Left cardiac atrium (tissue), 4 donors: ENCODE results near the gene CBL. TPM values are rescaled to one million over a fixed set of nuclear protein-coding genes. Genes with fewer than 3 reads are reported as not detected.
A peak's percentile ranks its signal among the peaks of the same experiment; 100 is the strongest.

Source experiments
- ATAC-seq, 2 donors: fragments of 200-7000 bp; cut with Tn5 transposase; one replicate each; pipeline ENCODE4 v1.9.1; 2020; ENCODE audit warnings: mild to moderate bottlenecking in 2 of 2, moderate library complexity in 2 of 2
- DNase-seq: peaks from one replicate; pipeline ENCODE4 v3.0.0-alpha.2; 2020
- intact Hi-C, 2 donors: fragments of 100-400 bp; cut with DNase I; formaldehyde crosslinking; loops; one replicate each; pipeline versions ENCODE4 v1.14.1 to v1.15.1; 2022 to 2023
- total RNA-seq, 2 donors: library from RNA; stranded (reverse); fragmentation: NEBNext Ultra II Directional; extraction: Animal tissue kit (Norgen Biotek cat#: 25700); gene quantifications; one replicate each; pipeline ENCODE4 v1.2.1, GENCODE V29; 2021
- donor health status: DM: no; HTN: yes; CAD: no.
- donor health status: DM: no; HTN: yes; CAD: no; lungs with severe emphysema.
- donor health status: DM: yes; HTN: yes; CAD: no.
- donor health status: Dilated cardiomyopathy.

The CBL gene
- total RNA-seq, 2 donors from 2014 or later: 11.1 to 13.8 TPM

GRCh38 chr11:119249671-119250010, 43.5 kb downstream of the CBL start:
- DNase-seq (no peak), ATAC-seq (no peak)
- intact Hi-C loops: no loop called here

DNA sequence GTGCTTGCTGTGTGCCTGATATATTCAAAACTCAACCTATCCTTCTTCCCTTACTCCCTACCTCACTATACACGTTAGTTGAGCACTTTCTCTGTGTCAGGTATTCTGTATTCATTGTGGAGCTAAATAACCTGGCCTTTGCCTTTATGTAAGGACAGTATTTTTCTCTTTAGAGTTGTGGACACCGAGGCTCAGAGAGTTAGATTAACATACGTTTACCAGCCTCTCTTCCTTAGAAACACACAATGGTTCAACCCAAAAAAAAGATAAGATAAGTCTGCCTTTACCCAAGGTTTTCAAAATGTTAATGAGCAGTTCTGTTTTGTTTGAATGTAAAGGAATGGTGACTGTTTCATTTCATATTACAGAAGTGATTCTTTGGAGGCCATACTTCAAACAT, 45.0 kb downstream of the CBL start:
- DNase-seq (no peak), ATAC-seq (no peak)
- intact Hi-C loops: no loop called here

DNA sequence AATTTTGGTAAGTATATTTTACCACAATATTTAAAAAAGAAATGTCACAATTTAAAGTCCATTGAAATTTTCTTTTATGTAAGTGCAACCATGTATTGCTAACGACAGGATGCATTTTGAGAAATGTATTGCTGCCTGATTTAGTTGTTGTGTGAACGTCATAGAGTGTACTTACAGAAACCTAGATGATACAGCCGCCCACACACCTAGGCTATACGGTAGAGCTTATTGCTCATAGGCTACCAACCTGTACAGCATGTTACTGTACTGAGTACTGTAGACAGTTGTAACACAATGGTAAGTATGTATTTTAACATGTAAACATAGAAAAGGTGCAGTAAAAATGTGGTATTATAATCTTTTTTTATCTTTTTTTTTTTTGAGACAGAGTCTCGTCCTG, 48.1 kb downstream of the CBL start:
- DNase-seq (no peak), ATAC-seq (no peak)
- intact Hi-C loops: no loop called here

DNA sequence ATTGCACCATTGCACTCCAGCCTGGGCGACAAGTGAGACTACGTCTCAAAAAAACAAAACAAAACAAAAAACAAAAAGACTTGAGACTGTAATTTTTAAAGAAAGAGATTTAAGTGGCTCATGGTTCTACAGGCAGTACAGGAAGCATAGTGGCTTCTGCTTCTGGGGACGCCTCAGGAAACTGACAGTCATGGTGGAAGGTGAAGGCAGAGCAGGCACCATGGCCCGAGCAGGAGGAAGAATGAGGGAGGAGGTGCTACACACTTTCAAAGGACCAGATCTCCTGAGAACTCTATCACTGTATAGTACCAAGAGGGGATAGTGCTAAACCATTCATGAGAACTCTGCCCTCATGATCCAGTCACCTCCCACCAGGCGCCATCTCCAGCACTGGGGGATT, 52.0 kb downstream of the CBL start:
- ATAC-seq (no peak), DNase-seq (no peak)
- intact Hi-C loops: no loop called here

DNA sequence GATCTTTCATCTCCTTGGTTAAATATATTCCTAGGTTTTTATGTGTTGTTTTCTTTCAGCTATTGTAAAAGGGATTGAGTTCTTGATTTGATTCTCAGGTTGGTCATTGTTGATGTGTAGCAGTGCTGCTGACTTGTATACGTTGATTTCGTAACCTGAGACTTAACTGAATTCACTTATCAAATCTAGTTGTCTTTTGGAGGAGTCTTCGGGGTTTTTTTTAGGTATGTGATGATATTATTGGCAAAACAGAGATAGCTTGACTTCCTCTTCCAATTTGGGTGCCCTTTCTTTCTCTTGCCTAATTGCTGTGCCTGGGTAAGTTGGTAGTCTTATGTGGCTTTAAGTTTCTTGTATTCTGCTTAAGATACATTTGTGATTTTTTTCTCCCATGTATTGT, 52.8 kb downstream of the CBL start:
- ATAC-seq (no peak), DNase-seq (no peak)
- intact Hi-C loops: no loop called here

- DNase-seq (no peak), ATAC-seq (peak; percentile 46 to 63)
- intact Hi-C loops: no loop called here
These were observed 56.7 kb downstream of the CBL start for GRCh38 chr11:119262668-119263351.

DNA sequence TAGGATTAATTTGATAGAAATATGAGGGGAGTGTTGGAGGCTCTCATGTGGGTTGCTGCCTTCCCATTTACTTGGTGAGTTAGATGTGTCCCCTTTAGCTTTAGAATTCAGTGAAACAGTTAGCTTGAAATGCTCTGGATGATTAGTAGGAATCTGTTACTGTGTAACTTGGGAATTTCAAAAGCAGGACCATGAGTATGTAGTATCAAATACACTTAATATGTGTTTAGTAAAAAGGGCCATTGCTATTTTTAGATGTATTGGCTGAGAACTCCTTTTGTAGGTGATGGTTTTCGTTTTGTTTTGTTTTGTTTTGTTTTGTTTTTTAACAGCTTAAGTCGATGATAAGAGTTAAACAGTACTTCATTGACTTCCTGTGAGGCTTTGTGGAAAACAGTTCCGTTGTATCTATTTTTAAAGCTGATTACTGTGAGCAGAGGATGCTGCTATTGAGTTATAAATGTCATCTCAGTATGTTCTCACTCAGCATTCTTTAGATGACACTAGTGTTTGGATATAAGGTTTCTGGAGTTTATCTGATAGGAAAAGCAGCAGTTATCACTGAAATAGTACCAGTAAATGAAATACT, 57.3 kb downstream of the CBL start:
- DNase-seq (no peak), ATAC-seq (peak; percentile 63 to 64)
- intact Hi-C loops: no loop called here

GRCh38 chr11:119266063-119266462, 59.9 kb downstream of the CBL start:
- ATAC-seq: no peak

DNA sequence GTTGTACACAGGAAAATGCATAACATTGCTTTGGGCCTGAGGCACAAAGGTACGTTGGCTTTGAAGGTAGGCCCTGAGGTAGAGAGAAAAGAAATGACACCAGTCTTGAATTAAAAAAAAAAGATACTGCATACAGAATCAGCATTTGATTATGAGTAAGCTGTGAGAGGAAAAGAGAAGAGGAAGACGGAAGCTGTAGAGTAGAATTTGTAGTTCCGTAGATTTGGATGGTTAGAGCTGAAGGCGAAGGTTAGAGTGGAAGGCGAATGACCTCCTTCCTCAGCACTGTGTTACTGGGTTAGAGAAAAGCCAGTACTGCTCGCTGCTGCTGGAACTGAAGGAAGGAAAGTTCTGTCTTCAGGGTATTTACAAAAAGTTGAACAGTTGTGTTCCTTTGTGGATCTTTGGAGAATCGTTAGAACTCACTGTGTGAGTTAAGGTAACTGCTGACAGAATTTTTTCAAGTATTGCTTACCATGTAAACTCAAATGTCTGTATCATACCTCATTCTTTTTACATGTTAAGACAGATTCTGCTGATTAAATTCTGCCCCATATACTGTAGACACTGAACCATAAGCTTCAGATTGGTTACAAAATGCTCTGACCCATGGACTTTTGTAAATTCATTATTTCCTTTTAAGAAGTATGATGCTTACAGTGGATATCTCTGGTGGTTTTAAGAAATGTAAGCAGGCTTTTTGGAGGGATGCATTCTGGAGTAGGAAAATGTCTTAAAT, 60.5 kb downstream of the CBL start:
- DNase-seq (no peak), ATAC-seq (peak in 1 of 2 donors; percentile 21)
- intact Hi-C loops: no loop called here

More at GRCh38 chr11:119266063-119266462, 59.9 kb downstream of the CBL start:
- intact Hi-C loops: no loop called here
- no peak for DNase-seq

DNA sequence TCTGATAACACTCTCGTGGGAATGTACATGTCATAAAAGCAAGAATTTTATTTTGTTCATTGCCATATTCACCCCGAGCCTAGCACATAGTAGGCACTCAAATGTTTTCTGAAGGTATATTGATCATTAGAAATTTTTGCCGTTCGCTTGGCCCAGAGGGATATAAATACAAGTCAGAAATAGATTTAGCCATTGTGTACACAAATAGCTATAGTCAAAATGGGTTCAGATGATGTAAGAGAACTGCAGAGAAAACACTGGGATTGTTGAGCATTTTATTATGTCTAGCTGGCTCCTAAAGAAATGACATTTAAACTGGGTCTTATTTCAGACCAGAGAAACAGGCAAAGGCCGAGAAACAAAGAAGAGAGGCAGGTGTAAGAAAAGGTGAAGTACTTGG, 61.5 kb downstream of the CBL start:
- intact Hi-C loops: no loop called here
- ATAC-seq: no peak
- DNase-seq: no peak

- DNase-seq: no peak
- ATAC-seq: no peak
- intact Hi-C loops: no loop called here
These were observed 67.6 kb downstream of the CBL start for GRCh38 chr11:119273721-119274120.

- intact Hi-C loops: no loop called here
- no peak for ATAC-seq
- no peak for DNase-seq
These were observed 71.5 kb downstream of the CBL start for GRCh38 chr11:119277660-119278059.

GRCh38 chr11:119282495-119282894, 76.4 kb downstream of the CBL start:
- ATAC-seq: peak in 1 of 2 donors; percentile 51
- no peak for DNase-seq
- intact Hi-C loops: loop anchor here in 1 of 2 donors (10.0 kb wide), 1 partner anchor 78 kb away; the partner anchor contains the start of gene CBL

DNA sequence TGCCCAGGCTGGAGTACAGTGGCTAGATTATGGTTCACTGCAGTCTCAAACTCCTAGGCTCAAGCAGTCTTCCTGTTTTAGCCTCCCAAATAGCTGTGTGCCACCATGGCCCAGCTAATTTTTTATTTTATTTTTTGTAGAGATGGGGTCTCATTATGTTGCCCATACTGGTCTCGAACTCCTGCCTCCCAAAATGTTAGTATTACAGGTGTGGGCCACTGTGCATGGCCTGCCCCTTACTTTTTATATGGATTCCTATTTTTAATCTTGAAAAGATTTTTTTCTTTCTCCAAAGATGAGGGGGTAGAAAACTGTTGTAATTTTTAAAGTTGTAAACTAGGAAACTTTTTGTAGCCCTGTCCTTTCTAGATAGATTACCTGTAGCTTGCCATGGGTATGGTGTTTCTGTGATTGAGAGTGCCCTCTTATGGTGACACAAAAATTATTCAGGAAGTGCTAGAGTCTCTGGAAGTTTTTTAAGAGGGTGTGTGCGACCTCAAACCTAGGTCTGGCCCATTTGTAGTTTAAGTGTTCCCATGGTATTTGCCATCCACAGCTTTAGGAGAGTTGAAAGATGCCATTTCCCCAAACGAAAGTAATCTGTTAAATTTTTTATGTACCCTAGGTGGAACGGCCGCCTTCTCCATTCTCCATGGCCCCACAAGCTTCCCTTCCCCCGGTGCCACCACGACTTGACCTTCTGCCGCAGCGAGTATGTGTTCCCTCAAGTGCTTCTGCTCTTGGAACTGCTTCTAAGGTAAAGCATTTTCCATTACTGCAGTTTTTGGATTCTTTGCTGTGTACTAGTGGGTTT, 78.4 kb downstream of the CBL start:
- DNase-seq (no peak), ATAC-seq (peak; percentile 68 to 82)
- intact Hi-C loops: loop anchor here in 1 of 2 donors (10.0 kb wide), 1 partner anchor 80 kb away; the partner anchor contains the start of gene CBL

- no peak for ATAC-seq
- intact Hi-C loops: loop anchor here in 1 of 2 donors (10.0 kb wide), 1 partner anchor 81 kb away; the partner anchor contains the start of gene CBL
- no peak for DNase-seq
These were observed 79.3 kb downstream of the CBL start for GRCh38 chr11:119285431-119285830.

DNA sequence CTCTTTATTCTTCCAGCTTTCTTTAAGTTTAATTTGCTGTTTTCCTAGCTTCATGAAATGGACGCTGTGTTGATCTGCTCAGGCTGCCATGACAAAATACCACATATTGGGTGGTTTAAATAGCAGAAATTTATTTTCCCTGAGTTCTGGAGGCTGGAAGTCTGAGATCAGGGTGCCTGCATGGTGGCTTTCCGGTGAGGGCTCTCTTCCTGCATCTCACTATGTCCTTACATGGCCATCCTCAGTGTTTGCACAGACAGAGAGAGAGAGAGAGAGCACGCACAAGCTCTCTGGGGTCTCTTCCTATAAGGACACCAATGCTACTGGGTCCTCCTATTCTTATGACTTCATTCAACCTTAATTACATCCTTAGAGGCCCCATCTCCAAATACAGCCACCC, 82.1 kb downstream of the CBL start:
- DNase-seq (no peak), ATAC-seq (no peak)
- intact Hi-C loops: loop anchor here in 1 of 2 donors (10.0 kb wide), 1 partner anchor 83 kb away; the partner anchor contains the start of gene CBL

- no peak for ATAC-seq
- intact Hi-C loops: no loop called here
- no peak for DNase-seq
These were observed 84.9 kb downstream of the CBL start for GRCh38 chr11:119290894-119291497.

- DNase-seq (no peak), ATAC-seq (no peak)
- intact Hi-C loops: no loop called here
These were observed 87.3 kb downstream of the CBL start for GRCh38 chr11:119293461-119293860.

DNA sequence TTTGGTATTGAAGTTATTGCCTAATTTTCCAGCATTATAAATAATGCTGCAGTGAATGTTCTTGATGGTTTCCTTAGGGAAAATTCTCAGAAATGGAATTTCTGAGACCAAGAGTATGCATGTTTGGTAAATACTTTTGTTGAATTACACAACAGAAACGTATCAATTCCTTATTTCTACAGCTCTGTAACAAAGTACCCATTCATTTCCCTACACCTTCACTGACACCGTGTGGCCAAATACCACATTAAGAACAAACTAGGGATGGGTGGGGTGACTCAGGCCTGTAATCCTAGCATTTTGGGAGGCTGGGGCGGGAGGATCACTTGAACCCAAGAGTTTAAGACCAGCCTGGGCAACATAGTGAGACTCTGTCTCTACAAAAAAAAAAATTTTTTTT, 89.0 kb downstream of the CBL start:
- intact Hi-C loops: no loop called here
- ATAC-seq (no peak), DNase-seq (no peak)
